Stimulated activated CD4-positive, alpha-beta T cell treated with anti-CD3 and anti-CD28 coated beads, TNF-alpha, amount 100 ng/mL, for 24 hours (primary cell): ENCODE data around the gene RCAN2.

Source experiments
- DNase-seq, 3 experiments: peaks; one replicate each; pipeline ENCODE4 v3.0.0-alpha.2; 2020; ENCODE audit warnings: low read depth in 3 of 3

Gene RCAN2

DNA sequence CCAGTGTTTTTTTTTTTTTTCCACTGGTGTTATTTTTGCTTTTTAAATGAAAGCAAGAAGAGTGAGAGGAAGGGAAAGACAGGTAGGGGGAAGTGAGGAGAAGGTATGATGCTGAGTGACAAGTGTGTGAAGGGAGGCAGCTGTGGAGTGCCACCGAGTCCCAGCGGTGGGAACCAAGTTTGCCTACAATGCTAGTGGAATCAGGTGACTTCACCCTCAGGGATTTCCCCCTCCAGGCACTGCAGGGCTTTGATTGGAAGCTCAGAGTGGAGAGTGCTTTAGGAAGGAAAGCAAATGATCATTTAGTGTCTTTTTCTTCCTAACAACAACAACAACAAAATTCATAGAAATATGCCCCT lies 200.0 kb downstream of the RCAN2 start:
- no peak for DNase-seq

- DNase-seq, result no peak
Measured at GRCh38 chr6:46290421-46291274, 200.6 kb downstream of the RCAN2 start.

GRCh38 chr6:46289898-46290297 lies 201.4 kb downstream of the RCAN2 start:
- no peak for DNase-seq

DNA sequence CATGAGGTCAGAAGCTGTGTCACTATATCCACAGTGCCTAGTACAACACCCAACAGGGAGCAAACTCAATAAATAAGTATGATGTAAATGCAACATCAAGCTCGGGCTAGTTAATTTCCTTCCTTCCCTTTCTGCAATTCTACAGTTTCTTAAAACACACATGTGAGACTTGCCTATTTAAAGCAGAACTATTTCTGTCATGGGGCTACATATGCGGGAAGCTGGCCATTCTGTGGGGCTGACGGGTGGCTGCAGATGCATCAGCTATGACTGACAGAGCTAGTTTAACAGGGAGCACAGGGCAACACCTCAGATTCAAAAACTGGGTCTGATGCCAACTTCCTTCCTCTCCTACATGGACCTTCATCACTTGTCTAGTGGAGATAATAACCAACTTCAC lies 202.4 kb downstream of the RCAN2 start:
- no peak for DNase-seq

DNA sequence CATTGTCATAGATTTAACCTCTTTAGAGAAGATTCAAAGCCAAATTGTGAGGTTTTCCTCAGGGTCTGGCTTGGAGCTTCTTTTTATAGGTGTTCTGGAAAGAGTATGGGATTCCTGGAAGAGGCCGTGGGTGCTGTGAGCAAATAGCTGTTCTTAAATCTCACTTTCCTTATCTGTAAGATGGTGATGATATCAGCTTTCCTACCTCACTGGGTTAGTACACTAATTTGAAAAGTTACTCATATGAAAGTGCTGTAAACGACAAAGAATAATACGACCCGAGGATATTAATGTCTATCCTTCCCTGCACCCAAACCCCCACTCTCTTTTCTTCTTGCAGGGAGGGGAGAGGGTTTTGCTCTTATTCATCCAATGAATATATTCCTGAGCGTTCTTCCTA lies 203.6 kb downstream of the RCAN2 start:
- DNase-seq, result no peak

- DNase-seq, result no peak
Measured at GRCh38 chr6:46287043-46287442, 204.2 kb downstream of the RCAN2 start.

DNA sequence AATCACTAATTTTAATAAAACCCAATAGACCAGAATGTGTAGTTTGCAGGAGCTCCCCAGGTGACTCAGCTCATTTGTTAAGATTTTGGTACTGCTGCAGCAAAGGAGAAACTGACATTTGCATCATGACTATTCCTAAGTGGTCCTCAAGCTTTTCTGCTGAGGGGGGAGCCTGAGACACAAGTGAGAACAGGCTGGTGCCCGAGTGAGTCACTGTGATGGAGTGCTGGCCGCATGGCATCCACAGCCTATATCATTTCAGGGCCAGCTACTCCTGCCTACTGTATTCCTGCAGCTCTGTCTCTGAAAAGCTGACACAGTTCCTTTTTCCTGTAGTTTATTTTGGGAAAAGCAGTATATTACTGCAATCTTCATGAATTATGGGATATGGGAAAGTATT lies 206.8 kb downstream of the RCAN2 start:
- DNase-seq, result no peak

DNA sequence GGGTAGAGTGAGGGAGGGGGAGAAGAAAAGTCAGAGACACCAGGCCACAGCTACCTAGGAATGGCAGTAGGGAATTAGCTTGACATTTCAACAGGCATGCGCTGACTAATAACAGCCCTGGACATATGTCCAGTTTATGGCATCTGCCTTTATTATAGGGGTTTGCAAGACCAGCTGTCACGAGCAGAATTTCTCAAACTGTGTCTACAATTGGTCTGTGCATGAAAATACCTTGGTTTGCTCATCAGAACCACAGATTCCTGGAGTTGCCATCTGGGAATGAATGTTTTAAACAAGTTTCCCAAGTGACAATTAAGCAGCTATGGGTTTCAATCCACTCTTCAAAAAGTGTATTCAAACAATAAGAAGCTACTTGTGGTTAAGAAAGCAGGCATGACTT lies 210.1 kb downstream of the RCAN2 start:
- DNase-seq, result no peak

GRCh38 chr6:46279874-46280273 lies 211.4 kb downstream of the RCAN2 start:
- DNase-seq, result no peak

DNA sequence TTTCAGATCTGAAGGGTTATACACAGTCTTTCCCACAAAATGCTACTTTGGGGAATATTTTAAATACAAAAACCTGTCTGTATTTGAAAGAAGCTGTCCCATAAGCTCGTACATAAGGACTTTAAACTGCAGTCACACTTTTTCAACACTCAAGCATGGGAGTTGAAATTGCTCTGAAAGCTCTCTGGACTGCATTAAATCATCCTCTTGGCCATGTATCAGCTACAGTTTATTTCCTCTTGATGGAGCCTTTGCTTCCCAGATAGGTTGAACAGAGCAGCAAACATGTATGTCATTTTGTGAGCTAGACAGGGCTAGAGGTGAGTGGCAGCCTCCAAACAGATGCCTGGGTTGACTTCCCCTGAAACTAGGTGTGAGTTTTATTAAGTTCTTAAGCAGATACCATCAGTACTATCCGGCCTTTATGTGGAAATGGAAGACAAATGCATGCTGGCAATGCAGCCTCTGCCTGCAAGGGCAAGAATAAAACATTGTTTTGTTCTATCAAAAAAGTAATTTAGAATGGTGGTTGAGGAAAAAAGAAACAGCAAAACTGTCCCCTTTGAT lies 214.6 kb downstream of the RCAN2 start:
- DNase-seq, result no peak

DNA sequence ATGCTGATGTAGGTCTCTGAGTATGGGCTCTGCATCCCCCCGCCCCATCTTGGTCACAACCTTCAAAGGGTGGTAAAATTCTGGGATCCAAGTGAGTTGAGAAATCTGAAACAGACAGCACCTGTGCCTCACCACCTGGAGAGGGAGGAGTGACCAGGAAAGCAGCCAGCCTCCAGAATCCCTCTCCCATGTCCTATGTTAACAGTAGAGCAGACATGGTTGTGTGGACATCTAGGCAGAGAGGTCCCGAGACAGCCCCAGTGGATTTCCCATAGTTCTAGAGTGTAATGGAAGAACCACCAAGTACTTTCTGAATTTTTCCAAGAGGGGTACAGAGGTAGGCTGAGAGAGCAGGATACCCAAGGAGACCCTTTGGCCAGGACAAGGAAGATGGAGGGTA lies 216.7 kb downstream of the RCAN2 start:
- DNase-seq, result no peak

- DNase-seq, result no peak
Measured at GRCh38 chr6:46273911-46274310, 217.3 kb downstream of the RCAN2 start.

- no peak for DNase-seq
Measured at GRCh38 chr6:46271728-46272127, 219.5 kb downstream of the RCAN2 start.

- DNase-seq, result no peak
Measured at GRCh38 chr6:46271107-46271506, 220.1 kb downstream of the RCAN2 start.

- no peak for DNase-seq
Measured at GRCh38 chr6:46270336-46270735, 220.9 kb downstream of the RCAN2 start.

GRCh38 chr6:46269447-46270229 lies 221.6 kb downstream of the RCAN2 start:
- no peak for DNase-seq

DNA sequence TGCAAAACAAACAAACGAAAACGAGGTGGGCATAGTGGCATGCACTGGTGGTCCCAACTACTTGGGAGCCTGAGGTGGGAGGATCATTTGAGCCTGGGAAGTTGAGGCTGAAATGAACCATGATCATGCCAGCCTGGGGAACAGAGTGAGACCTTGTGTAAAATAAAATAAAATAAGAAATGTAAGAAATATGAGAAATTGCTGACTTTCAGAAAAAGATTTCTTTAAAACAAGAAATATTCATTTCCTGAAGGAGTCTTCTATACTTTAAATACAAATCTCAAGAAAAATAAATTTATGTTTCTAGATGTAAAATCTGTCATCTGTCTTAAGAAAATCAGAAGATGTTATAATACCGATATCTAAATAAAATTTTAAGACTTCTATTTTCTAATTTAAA lies 223.7 kb downstream of the RCAN2 start:
- DNase-seq, result no peak

DNA sequence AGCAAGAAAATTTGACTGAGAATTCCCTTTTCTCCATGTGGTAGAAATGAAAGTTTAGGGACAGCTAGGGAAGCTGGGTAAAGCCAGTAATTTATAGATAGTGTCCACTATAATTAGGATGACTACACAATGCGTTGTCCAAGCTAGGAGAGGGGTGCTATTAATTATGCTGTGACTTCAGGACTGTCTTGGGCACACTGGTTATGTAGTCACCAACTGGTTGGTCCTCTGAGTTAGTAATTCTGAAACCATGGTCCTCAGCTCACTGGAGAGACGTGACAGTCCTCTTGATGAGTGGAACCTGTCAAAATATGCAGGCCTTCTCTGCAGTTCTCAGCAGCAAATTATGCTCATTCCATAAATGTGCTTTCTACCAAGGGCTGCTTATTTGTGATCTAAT lies 225.9 kb downstream of the RCAN2 start:
- DNase-seq, result no peak

GRCh38 chr6:46263707-46264086 lies 227.6 kb downstream of the RCAN2 start:
- DNase-seq, result no peak

DNA sequence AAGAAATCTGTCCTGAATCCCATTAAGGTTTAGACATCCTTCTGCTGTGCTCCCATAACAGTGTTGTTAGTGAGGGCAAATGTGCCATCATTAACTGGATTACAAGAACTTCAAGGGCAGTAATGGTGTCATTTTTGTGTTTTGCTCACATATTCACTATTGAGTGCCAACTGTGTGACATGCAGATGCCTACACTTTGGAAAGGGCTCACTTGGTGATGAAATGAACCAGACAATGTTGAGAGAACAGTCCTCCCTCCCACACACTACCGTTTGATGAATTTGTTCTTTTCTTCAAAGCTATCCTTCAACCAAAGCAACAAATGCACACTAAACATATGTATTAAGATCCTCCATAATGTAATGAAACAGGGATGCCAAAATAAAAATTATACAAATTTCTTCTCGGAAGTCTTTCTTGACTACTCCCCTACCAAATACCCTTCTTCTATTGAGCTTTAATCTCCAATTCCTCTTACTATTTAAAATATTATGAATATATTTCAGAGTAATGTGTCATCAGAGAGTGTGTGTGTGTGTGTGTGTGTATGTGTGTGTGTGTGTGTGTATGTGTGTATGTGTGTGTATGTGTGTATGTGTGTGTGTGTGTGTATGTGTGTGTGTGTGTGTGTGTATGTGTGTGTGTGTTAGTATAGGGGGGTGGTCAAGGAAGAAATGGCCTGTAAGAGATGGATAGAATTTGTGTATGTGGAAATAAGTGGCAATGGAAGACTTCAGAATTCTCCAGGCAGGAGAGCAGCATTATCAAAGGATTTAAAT lies 228.1 kb downstream of the RCAN2 start:
- DNase-seq, result no peak

DNA sequence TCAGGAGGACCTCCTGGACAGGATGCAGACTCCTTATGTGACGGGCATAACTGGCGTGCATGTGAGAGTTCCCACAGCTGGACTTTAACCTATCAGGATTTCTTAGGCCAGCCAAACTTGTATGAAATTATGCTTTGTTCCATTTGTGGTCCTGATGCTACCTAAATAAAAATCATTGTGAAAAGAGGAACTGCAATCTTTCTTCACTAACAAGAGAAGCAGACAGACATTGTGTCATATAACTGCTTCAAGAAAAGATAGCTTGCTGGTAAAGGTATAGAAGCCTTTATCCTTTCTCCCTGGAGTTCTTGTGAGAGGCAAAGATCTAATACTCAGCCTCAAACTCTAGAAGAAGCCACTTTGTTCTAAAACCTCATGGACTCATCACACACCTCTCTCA lies 233.0 kb downstream of the RCAN2 start:
- DNase-seq, result no peak

DNA sequence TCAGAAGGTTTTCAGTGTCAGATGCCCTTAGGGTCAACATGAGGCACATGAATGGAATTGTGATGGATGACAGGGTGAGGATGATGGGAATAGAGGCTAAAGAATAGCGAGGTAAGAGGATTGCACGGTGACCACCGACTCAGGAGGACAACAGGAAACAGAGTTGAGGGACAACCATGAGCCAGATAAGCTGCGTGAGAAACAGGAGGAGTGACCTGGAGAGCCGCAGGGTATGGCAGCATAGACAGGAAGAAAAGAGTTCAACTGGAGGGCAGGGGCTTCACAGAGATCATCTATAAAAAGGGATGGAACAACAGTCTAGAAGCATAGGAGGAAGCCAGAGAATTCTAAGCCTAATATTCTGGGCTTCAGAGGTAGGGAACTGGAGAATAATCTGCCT lies 235.7 kb downstream of the RCAN2 start:
- DNase-seq, result no peak
